Liver (tissue), 9 donors: ENCODE data around the gene SEPTIN5. TPM values are rescaled to one million over a fixed set of nuclear protein-coding genes. Genes with fewer than 3 reads are reported as not detected.

Source experiments
- DNase-seq: peaks from one replicate; pipeline ENCODE4 v3.0.0-alpha.2; 2017; ENCODE audit warnings: low spot score
- H3K27ac ChIP-seq, 2 donors: one replicate each; pipeline ENCODE4 v1.7.0; 2013; ENCODE audit warnings: inconsistent platforms in 2 of 2, low read length in 2 of 2, control low read depth in 1 of 2, low read depth in 1 of 2, mild to moderate bottlenecking in 1 of 2
- H3K27me3 ChIP-seq, 4 donors: one replicate each; pipeline versions ENCODE4 v1.6.1 to v1.7.0; 2013; ENCODE audit warnings: low read length in 3 of 4, inconsistent platforms in 1 of 4, mild to moderate bottlenecking in 1 of 4, moderate library complexity in 1 of 4; ENCODE audit not compliant: control insufficient read depth in 4 of 4, insufficient read depth in 4 of 4
- H3K36me3 ChIP-seq, 4 donors: one replicate each; pipeline versions ENCODE4 v1.6.1 to v1.7.0; 2013; ENCODE audit warnings: low read length in 3 of 4, mild to moderate bottlenecking in 3 of 4, low read depth in 1 of 4, moderate library complexity in 1 of 4; ENCODE audit not compliant: control insufficient read depth in 4 of 4, insufficient read depth in 3 of 4
- H3K4me1 ChIP-seq, 4 donors: one replicate each; pipeline versions ENCODE4 v1.6.1 to v1.7.0; 2013; ENCODE audit warnings: low read length in 3 of 4, mild to moderate bottlenecking in 3 of 4, moderate library complexity in 1 of 4; ENCODE audit not compliant: control insufficient read depth in 4 of 4, insufficient read depth in 4 of 4
- H3K4me3 ChIP-seq, 3 donors: one replicate each; pipeline versions ENCODE4 v1.6.1 to v1.7.0; 2013; ENCODE audit warnings: low read length in 3 of 3, control low read depth in 1 of 3, low read depth in 1 of 3, mild to moderate bottlenecking in 1 of 3
- H3K9ac ChIP-seq, 2 donors: one replicate each; pipeline ENCODE4 v1.7.0; 2013; ENCODE audit warnings: low read length in 2 of 2, mild to moderate bottlenecking in 2 of 2, moderate library complexity in 2 of 2, control low read depth in 1 of 2, low read depth in 1 of 2
- H3K9me3 ChIP-seq, 4 donors: one replicate each; pipeline versions ENCODE4 v1.6.1 to v1.7.0; 2013; ENCODE audit warnings: low read length in 3 of 4; ENCODE audit not compliant: control insufficient read depth in 4 of 4
- ATF3 ChIP-seq: IDR thresholded peaks from 2 replicates; pipeline ENCODE4 v1.6.1; 2016; ENCODE audit warnings: antibody characterized with exemption
- CTCF ChIP-seq: fragments of 150-350 bp; IDR thresholded peaks from 2 replicates; pipeline ENCODE4 v1.5.1; 2017; ENCODE audit warnings: improper control_type of control experiment, low read depth, low read length; ENCODE audit not compliant: missing input control
- EGR1 ChIP-seq, 2 donors: IDR thresholded peaks; 2 replicates each; pipeline ENCODE4 v1.6.1; 2016 to 2018; ENCODE audit warnings: antibody characterized with exemption in 2 of 2, low read depth in 2 of 2
- FOXA1 ChIP-seq: IDR thresholded peaks from 2 replicates; pipeline ENCODE4 v1.6.1; 2016; ENCODE audit warnings: antibody characterized with exemption
- FOXA2 ChIP-seq: IDR thresholded peaks from 2 replicates; pipeline ENCODE4 v1.6.1; 2016; ENCODE audit warnings: antibody characterized with exemption
- GABPA ChIP-seq, 2 donors: IDR thresholded peaks in 1 of 2; conservative IDR thresholded peaks in 1 of 2; 2 replicates each; pipeline ENCODE4 v1.6.1; 2016; ENCODE audit warnings: antibody characterized with exemption in 2 of 2, mild to moderate bottlenecking in 1 of 2, moderate library complexity in 1 of 2
- HNF4A ChIP-seq, 2 donors: conservative IDR thresholded peaks; 2 replicates each; pipeline ENCODE4 v1.6.1; 2016; ENCODE audit warnings: antibody characterized with exemption in 2 of 2, mild to moderate bottlenecking in 2 of 2
- HNF4G ChIP-seq: IDR thresholded peaks from 2 replicates; pipeline ENCODE4 v1.6.1; 2016; ENCODE audit warnings: antibody characterized with exemption
- JUND ChIP-seq, 2 donors: IDR thresholded peaks; 2 replicates each; pipeline ENCODE4 v1.6.1; 2016; ENCODE audit warnings: antibody characterized with exemption in 2 of 2
- NR2F2 ChIP-seq: IDR thresholded peaks from 2 replicates; pipeline ENCODE4 v1.6.1; 2016; ENCODE audit warnings: antibody characterized with exemption
- RAD21 ChIP-seq, 2 donors: IDR thresholded peaks; 2 replicates each; pipeline ENCODE4 v1.6.1; 2016; ENCODE audit warnings: antibody characterized with exemption in 2 of 2, mild to moderate bottlenecking in 2 of 2
- RXRA ChIP-seq, 2 donors: IDR thresholded peaks; 2 replicates each; pipeline ENCODE4 v1.6.1; 2017 to 2018; ENCODE audit warnings: antibody characterized with exemption in 2 of 2, mild to moderate bottlenecking in 1 of 2
- SP1 ChIP-seq: IDR thresholded peaks from 2 replicates; pipeline ENCODE4 v1.6.1; 2018; ENCODE audit warnings: antibody characterized with exemption, mild to moderate bottlenecking
- TAF1 ChIP-seq: conservative IDR thresholded peaks from 2 replicates; pipeline ENCODE4 v1.6.1; 2016; ENCODE audit warnings: antibody characterized with exemption, mild to moderate bottlenecking
- YY1 ChIP-seq: IDR thresholded peaks from 2 replicates; pipeline ENCODE4 v1.6.1; 2016; ENCODE audit warnings: antibody characterized with exemption, mild to moderate bottlenecking
- ZBTB33 ChIP-seq: IDR thresholded peaks from 2 replicates; pipeline ENCODE4 v1.6.1; 2016; ENCODE audit warnings: antibody characterized with exemption
- WGBS: extraction: QIAGEN DNeasy Blood & Tissue Kit; methylation state at CpG from one replicate; pipeline ENCODE4 v1.1.7; 2013; 5-methylcytosine and 5-hydroxymethylcytosine counted together
- polyA plus RNA-seq, 2 donors: library from polyadenylated mRNA; stranded (reverse) in 1 of 2; unstranded in 1 of 2; fragments of 200-250 nt in 1 of 2; fragments of >200 nt in 1 of 2; fragmentation: Nextera tagmentation in 1 of 2; extraction: Ambion mirVana in 1 of 2; gene quantifications; one replicate each; pipeline versions ENCODE4 v1.2.1 to v1.2.3, GENCODE V29; 2013 to 2015
- total RNA-seq, 2 donors: library from RNA; depleted of rRNA; stranded (reverse); fragments of >200 nt; gene quantifications; one replicate each; pipeline ENCODE4 v1.2.3, GENCODE V29; 2014
- TF ChIP-seq, protein P1 (sequence below): IDR thresholded peaks from 2 replicates; pipeline ENCODE4 v1.6.1; 2016; ENCODE audit warnings: antibody characterized with exemption
- TF ChIP-seq, protein P2 (sequence below): IDR thresholded peaks from 2 replicates; pipeline ENCODE4 v1.6.1; 2016; ENCODE audit warnings: antibody characterized with exemption, mild to moderate bottlenecking
- donor health status: healthy.
- donor health status: healthy.
- donor health status: healthy.
- donor health status: healthy.
- donor health status: healthy.

Gene SEPTIN5
- total and polyA plus RNA-seq, 4 donors: 0.26 to 3.5 (median 2.8) TPM

- Histone ChIP-seq H3K4me1 (no peaks in the 10 kb centered on the region), H3K9me3 (no peaks in the 10 kb centered on the region), H3K36me3 (no peaks in the 10 kb centered on the region), H3K9ac (no peak overlapping the region), H3K27ac (no peak overlapping the region), H3K27me3 (no peaks in the 10 kb centered on the region), H3K4me3 (no peak overlapping the region)
- no peak for DNase-seq
- WGBS: 65% methylated on average over 22 of the region's 22 CpGs
- TF ChIP-seq JUND (IDR thresholded peaks at IDR 0.05): no peak
- TF ChIP-seq NR2F2: no peak
- no peak for TF ChIP-seq HNF4A (conservative IDR thresholded peaks at IDR 0.05)
- no peak for TF ChIP-seq HNF4G
- no peak for TF ChIP-seq ZBTB33
- no peak for TF ChIP-seq TAF1
- TF ChIP-seq YY1: no peak
- TF ChIP-seq RXRA (IDR thresholded peaks at IDR 0.05): no peak
- no peak for TF ChIP-seq EGR1 (IDR thresholded peaks at IDR 0.05; ENCODE audit: low read depth in 2 of 2)
- no peak for TF ChIP-seq SP1
- no peak for TF ChIP-seq ATF3
- TF ChIP-seq FOXA2: no peak
- TF ChIP-seq, protein P1, sequence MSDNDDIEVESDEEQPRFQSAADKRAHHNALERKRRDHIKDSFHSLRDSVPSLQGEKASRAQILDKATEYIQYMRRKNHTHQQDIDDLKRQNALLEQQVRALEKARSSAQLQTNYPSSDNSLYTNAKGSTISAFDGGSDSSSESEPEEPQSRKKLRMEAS: no peak
- TF ChIP-seq FOXA1: no peak
- no peak for TF ChIP-seq CTCF
- no peak for TF ChIP-seq GABPA (IDR thresholded peaks at IDR 0.05 in 1 of 2, conservative IDR thresholded peaks at IDR 0.05 in 1 of 2)
- no peak for TF ChIP-seq RAD21 (IDR thresholded peaks at IDR 0.05)
- TF ChIP-seq, protein P2, sequence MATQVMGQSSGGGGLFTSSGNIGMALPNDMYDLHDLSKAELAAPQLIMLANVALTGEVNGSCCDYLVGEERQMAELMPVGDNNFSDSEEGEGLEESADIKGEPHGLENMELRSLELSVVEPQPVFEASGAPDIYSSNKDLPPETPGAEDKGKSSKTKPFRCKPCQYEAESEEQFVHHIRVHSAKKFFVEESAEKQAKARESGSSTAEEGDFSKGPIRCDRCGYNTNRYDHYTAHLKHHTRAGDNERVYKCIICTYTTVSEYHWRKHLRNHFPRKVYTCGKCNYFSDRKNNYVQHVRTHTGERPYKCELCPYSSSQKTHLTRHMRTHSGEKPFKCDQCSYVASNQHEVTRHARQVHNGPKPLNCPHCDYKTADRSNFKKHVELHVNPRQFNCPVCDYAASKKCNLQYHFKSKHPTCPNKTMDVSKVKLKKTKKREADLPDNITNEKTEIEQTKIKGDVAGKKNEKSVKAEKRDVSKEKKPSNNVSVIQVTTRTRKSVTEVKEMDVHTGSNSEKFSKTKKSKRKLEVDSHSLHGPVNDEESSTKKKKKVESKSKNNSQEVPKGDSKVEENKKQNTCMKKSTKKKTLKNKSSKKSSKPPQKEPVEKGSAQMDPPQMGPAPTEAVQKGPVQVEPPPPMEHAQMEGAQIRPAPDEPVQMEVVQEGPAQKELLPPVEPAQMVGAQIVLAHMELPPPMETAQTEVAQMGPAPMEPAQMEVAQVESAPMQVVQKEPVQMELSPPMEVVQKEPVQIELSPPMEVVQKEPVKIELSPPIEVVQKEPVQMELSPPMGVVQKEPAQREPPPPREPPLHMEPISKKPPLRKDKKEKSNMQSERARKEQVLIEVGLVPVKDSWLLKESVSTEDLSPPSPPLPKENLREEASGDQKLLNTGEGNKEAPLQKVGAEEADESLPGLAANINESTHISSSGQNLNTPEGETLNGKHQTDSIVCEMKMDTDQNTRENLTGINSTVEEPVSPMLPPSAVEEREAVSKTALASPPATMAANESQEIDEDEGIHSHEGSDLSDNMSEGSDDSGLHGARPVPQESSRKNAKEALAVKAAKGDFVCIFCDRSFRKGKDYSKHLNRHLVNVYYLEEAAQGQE: no peak
These were observed 26.6 kb upstream of the SEPTIN5 start for GRCh38 chr22:19687561-19688300.
